Amygdala (tissue), 56 donors: ENCODE results near the gene RAB30.
"Not testable (repeated sequence)": the region's sequence is repeated elsewhere in the genome, so short reads cannot be mapped to it uniquely, and the experiment has no call there.

ENCODE experiments used
- DNase-seq, 56 donors: peaks; one replicate each; lab custom pipeline; 2025; lab: John Stamatoyannopoulos, UW

RAB30 gene

DNA sequence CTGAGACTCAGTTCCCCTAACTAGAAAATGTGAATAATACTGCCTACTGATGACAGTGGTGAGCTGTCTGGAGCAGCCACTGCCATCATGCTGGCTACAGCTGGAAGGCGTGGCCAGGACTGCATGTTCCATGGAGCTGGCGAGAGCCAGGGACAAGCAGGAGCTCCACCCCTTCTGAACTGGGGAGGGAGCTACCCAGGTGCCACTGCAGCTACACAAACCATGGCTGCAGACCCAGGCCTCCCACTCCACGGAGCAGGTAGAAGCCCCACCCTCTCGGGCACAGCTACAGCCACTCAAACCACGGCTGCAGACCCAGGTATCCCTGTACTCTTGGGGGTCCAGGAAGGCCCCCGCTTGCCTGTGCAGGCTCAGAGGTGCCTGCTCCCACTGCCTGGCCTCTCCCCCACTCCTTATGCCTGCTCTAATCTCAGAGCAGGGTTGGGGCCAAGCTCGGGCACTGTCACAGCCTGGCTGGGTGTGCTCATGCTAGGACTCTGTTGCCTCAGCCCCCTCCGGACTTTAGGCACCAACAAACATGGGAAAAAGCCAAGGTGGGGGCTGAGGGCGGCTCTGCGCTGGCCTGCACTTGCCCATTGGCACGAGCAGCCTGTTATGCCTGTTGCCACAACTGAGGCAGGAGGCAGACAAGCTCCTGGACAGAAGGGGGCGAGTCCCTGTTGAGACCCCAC, 51.7 kb downstream of the RAB30 start:
- peak in 33 of 56 donors; percentile 8 to 74 (median 46) for DNase-seq

- DNase-seq = no peak
Observed at GRCh38 chr11:83014951-83015350, 56.7 kb downstream of the RAB30 start.

GRCh38 chr11:83012168-83013067, 59.3 kb downstream of the RAB30 start:
- DNase-seq = no peak

DNA sequence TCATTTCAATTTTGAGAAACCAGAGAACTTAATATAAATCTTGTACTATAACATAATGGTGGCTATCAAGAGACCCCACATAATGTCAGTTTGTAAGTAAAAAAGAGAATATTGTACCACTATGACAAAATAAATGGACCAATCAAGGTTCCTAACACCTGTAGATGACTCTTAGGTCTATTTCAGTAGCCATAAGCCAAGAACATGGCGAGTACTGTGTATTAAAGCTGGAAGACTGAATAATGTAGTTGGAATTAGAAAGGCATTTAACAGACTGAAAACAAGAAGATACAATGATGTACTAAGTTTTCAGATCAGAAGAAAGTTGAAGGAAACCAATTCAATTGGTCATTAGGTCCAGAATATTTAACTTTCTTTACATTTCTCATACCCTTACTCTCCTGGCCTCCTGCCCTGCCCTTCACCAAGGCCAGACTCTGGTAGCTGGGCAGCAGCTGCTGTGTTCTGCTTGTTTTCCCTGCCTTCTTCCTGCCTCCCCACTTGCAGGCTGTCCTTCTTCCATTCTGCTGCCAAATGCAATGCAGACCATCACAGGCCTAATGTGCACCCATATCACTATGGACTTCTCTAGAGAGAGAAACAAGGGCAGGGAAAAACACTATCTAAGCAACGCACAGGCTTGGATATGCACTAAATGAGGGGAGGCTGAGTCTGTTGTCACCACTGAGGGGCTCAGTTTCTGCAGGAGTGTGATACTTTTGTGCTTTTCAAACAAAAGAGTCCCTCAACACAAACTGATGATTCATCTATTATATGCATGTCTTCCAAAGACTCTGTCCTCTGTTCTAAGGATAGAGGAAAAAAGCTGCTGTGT, 60.1 kb downstream of the RAB30 start:
- DNase-seq = peak in 16 of 56 donors; percentile 9 to 63 (median 36)

GRCh38 chr11:83009999-83010398, 61.7 kb downstream of the RAB30 start:
- DNase-seq = no peak

GRCh38 chr11:83009136-83009535, 62.6 kb downstream of the RAB30 start:
- not testable (repeated sequence) for DNase-seq

DNA sequence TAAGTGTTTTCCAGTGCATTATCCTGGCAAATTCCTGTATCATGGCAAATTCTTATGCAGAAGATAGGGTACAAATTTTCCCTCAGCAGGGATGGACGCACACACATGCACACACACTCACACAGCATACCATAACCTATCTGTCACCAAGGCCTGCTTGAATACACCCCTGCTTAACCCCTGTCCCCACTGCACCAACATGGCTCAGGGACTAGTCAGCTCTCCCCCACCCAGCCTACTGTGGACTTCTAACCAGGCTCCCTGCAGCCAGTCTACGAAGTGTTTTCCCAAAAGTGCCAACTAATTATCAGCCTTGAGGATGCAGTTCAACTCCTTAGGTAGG, 63.1 kb downstream of the RAB30 start:
- DNase-seq = no peak

GRCh38 chr11:83007909-83008580, 63.7 kb downstream of the RAB30 start:
- peak in 16 of 56 donors; percentile 10 to 60 (median 26) for DNase-seq

GRCh38 chr11:83007477-83007876, 64.2 kb downstream of the RAB30 start:
- no peak for DNase-seq

DNA sequence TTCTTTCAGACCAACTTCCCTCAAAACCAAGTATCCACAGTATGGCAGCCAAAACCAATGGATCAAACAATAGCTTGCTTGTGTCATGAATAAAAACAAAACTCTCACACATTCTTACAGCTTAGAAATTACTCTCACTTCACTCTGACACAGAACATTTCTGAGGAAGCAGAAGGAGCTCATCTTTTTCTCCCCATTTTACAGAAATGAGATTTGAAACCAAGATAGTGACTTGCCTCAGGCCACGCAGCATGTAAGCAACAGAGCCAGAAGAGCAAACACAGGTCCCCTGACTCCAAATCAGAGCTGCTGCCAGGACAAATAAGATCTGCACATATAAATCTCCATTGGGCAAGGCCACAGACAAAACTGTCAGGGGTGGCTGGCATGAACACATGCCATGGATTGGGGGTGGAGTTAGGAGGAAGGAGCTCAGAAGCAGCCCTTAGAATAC, 64.8 kb downstream of the RAB30 start:
- no peak for DNase-seq

GRCh38 chr11:83004746-83005556, 66.7 kb downstream of the RAB30 start:
- no peak for DNase-seq

GRCh38 chr11:83002522-83002921, 69.2 kb downstream of the RAB30 start:
- no peak for DNase-seq

DNA sequence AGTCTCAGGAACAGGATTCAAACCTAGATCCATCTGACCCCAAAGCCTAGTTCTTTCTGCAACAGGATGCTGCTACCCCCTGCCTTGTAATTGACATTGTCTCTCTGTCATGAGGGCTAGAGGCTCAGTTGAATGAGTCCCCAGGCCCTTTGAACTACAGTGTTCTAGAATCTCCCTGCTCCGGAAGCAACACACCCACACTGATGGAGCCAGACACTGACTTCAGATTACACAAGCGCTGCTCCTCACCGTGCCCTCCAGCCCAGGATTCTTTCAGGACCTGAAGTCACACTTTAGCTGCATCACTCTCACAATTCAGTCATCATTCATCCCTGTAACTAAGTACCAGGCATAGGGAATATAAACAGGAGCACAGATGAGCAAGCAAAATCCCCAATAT, 69.6 kb downstream of the RAB30 start:
- DNase-seq = no peak

GRCh38 chr11:83000381-83000780, 71.3 kb downstream of the RAB30 start:
- no peak for DNase-seq

DNA sequence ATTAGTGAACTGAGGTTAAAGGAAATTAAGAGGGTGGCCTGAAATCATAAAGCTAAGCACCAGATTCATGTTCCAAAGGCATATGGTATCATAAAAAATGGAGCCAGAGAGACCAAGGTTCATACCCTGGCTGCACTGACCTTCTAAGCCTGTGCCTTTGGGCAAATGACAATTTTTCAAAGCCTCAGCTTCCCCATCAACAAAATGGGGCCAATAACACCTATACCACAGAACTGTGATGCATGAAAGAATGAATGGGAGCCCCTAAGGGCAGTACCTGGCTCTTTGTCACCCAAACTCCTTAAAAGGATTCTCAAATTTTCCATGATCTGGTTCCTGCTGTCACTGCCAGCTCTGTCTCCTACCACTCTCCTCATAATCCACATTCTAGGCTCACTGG, 72.5 kb downstream of the RAB30 start:
- no peak for DNase-seq

- DNase-seq = no peak
Observed at GRCh38 chr11:82998697-82999096, 73.0 kb downstream of the RAB30 start.

DNA sequence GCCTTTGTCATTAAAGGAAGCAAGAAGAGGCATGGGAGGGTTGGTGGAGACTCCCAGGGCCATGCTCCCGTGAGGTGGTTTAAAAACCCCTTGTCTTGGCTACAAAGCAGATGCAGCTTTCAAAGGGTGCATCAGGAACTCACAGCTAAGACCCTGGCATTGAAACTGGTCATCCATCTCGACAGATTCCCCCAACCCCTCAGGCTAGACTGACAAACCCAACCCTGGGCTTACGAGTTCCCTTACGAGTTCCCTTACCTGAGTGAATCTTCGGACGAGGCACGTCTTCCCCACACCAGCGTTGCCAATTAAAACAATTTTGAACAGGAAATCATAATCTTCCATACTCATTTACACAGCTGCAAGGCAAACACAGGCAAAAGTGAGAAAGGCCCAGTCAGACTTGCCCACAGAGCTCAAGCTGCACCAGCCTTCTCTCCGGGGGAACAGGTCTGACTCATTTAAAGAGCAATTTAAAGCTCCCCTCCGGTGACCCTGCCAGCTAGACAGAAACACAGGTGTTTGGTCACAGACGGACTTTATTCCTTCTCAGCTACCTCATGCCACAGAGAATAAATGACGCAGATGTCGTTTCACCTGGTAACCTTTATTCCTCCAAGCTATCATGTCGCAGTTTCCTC, 74.6 kb downstream of the RAB30 start:
- DNase-seq = no peak

DNA sequence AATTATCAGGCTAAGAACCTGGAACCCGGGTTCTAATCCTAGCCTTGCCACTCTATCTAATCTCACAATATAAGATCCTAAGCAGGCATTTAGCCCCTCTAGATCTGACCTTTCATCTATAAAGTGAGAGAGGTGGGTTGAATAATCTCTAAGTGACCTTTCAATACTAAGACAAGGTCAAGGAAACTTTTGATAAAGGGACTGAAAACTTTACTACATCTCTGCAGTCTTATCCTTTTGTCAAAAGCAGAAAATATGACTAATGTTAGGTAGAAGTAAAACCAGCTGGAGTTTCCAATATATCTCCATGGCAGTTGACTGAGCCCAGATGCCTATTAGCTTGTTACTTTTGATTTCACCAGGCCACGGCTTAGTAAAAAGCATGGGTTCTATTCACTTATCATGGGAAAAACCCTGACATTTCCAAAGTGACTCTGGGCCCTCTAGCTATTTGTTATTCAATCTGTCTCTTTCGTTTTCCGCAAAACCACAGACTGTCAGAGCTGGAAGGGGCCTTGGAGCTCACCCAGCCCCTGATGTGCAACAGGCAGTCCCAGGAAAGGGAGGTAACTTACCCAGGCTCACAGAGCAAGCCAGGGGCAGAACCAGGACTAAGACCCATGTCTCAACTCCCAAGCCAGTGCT, 75.8 kb downstream of the RAB30 start:
- no peak for DNase-seq
